ENCODE data around the gene ARMC9. TPM values are rescaled to one million over a fixed set of nuclear protein-coding genes. Genes with fewer than 3 reads are reported as not detected.

The ARMC9 gene
- total and polyA plus RNA-seq, 9 donors = 16.7 to 33.5 (median 29.3) TPM

GRCh38 chr2:231391981-231392380 is 193.6 kb downstream of the ARMC9 start:
- Histone ChIP-seq H3K4me3 (no peak overlapping the region), H3K27me3 (no peaks in the 10 kb centered on the region), H3K9me3 (no peaks in the 10 kb centered on the region), H3K36me3 (no peaks in the 10 kb centered on the region), H3K27ac (no peak overlapping the region), H3K4me1 (ENCODE audit: insufficient read depth) (no peaks in the 10 kb centered on the region)
- intact Hi-C loops (cut with DNase I) = loop anchor here in 1 of 4 donors (10.0 kb wide), 1 partner anchor 87 kb away; no protein-coding TSS in a partner anchor
- WGBS, 3 donors = 85 to 91% (median 87%) methylated on average over 7 of the region's 7 CpGs
- TF ChIP-seq EP300 (IDR thresholded peaks at IDR 0.05) (no peak), POLR2A (IDR thresholded peaks at IDR 0.05) (no peak), CTCF (IDR thresholded peaks at IDR 0.05) (no peak)
- DNase-seq = no peak

GRCh38 chr2:231392431-231393148 is 194.2 kb downstream of the ARMC9 start:
- no peak overlapping the region for H3K4me3 ChIP-seq
- 91 to 97% (median 94%) methylated on average over 14 of the region's 14 CpGs for WGBS, 3 donors
- no peaks in the 10 kb centered on the region for H3K9me3 ChIP-seq

GRCh38 chr2:231393149-231394131 is 195.0 kb downstream of the ARMC9 start:
- 81 to 89% (median 84%) methylated on average over 17 of the region's 17 CpGs for WGBS, 3 donors
- no peak overlapping the region for H3K4me3 ChIP-seq
- H3K27ac ChIP-seq = no peak overlapping the region
- no peaks in the 10 kb centered on the region for H3K27me3 ChIP-seq
- peak in 1 of 5 donors; percentile 41 for DNase-seq
- no peaks in the 10 kb centered on the region for H3K36me3 ChIP-seq
- no peaks in the 10 kb centered on the region for H3K9me3 ChIP-seq
- intact Hi-C loops (cut with DNase I) = loop anchor here in 1 of 4 donors (10.0 kb wide), 1 partner anchor 89 kb away; no protein-coding TSS in a partner anchor
- TF ChIP-seq POLR2A (IDR thresholded peaks at IDR 0.05) (no peak), CTCF (IDR thresholded peaks at IDR 0.05) (no peak), EP300 (IDR thresholded peaks at IDR 0.05) (no peak)
- H3K4me1 ChIP-seq (ENCODE audit: insufficient read depth) = no peaks in the 10 kb centered on the region

More at GRCh38 chr2:231392431-231393148, 194.2 kb downstream of the ARMC9 start:
- Histone ChIP-seq H3K36me3 (no peaks in the 10 kb centered on the region), H3K27ac (no peak overlapping the region), H3K4me1 (ENCODE audit: insufficient read depth) (no peaks in the 10 kb centered on the region), H3K27me3 (no peaks in the 10 kb centered on the region)
- TF ChIP-seq CTCF (IDR thresholded peaks at IDR 0.05) (no peak), POLR2A (IDR thresholded peaks at IDR 0.05) (no peak), EP300 (IDR thresholded peaks at IDR 0.05) (no peak)
- intact Hi-C loops (cut with DNase I) = loop anchor here in 1 of 4 donors (10.0 kb wide), 1 partner anchor 88 kb away; no protein-coding TSS in a partner anchor
- DNase-seq = no peak

Data from ovary (tissue), 9 donors.